Kidney epithelial cell (primary cell): ENCODE data around the gene MARCKSL1. TPM values are rescaled to one million over a fixed set of nuclear protein-coding genes. Genes with fewer than 3 reads are reported as not detected.

Source experiments
- DNase-seq: peaks from one replicate; pipeline ENCODE4 v3.0.0-alpha.2; 2010; ENCODE audit warnings: low read depth
- H3K27me3 ChIP-seq: 2 replicates; pipeline ENCODE4 v1.6.0; 2011; ENCODE audit warnings: low read length; ENCODE audit not compliant: control insufficient read depth, insufficient read depth
- H3K36me3 ChIP-seq: 2 replicates; pipeline ENCODE4 v1.5.1; 2011; ENCODE audit warnings: low read length; ENCODE audit not compliant: control insufficient read depth, insufficient read depth
- H3K4me3 ChIP-seq: 2 replicates; pipeline ENCODE4 v1.5.1; 2011; ENCODE audit warnings: low read depth, mild to moderate bottlenecking, control low read depth, low read length
- total RNA-seq: library from RNA; depleted of rRNA; stranded (reverse); fragments of >200 nt; gene quantifications from 2 replicates; pipeline ENCODE4 v1.2.3, GENCODE V29; 2015
- TF ChIP-seq, protein P1 (sequence below): IDR thresholded peaks from 2 replicates; pipeline ENCODE4 v1.5.1; 2011; ENCODE audit warnings: mild to moderate bottlenecking, moderate library complexity, low read length, control low read depth, inconsistent platforms; ENCODE audit not compliant: insufficient read depth, poor library complexity, severe bottlenecking

The MARCKSL1 gene
- total RNA-seq, 1 donor from 2014 or later: 184 TPM

- no peaks in the 10 kb centered on the region for H3K27me3 ChIP-seq
- H3K36me3 ChIP-seq: no peaks in the 10 kb centered on the region
- no peak overlapping the region for H3K4me3 ChIP-seq
- TF ChIP-seq, protein P1, sequence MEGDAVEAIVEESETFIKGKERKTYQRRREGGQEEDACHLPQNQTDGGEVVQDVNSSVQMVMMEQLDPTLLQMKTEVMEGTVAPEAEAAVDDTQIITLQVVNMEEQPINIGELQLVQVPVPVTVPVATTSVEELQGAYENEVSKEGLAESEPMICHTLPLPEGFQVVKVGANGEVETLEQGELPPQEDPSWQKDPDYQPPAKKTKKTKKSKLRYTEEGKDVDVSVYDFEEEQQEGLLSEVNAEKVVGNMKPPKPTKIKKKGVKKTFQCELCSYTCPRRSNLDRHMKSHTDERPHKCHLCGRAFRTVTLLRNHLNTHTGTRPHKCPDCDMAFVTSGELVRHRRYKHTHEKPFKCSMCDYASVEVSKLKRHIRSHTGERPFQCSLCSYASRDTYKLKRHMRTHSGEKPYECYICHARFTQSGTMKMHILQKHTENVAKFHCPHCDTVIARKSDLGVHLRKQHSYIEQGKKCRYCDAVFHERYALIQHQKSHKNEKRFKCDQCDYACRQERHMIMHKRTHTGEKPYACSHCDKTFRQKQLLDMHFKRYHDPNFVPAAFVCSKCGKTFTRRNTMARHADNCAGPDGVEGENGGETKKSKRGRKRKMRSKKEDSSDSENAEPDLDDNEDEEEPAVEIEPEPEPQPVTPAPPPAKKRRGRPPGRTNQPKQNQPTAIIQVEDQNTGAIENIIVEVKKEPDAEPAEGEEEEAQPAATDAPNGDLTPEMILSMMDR: no peak
- DNase-seq: no peak
Observed at GRCh38 chr1:32337855-32338636, 2.0 kb upstream of the MARCKSL1 start.

DNA sequence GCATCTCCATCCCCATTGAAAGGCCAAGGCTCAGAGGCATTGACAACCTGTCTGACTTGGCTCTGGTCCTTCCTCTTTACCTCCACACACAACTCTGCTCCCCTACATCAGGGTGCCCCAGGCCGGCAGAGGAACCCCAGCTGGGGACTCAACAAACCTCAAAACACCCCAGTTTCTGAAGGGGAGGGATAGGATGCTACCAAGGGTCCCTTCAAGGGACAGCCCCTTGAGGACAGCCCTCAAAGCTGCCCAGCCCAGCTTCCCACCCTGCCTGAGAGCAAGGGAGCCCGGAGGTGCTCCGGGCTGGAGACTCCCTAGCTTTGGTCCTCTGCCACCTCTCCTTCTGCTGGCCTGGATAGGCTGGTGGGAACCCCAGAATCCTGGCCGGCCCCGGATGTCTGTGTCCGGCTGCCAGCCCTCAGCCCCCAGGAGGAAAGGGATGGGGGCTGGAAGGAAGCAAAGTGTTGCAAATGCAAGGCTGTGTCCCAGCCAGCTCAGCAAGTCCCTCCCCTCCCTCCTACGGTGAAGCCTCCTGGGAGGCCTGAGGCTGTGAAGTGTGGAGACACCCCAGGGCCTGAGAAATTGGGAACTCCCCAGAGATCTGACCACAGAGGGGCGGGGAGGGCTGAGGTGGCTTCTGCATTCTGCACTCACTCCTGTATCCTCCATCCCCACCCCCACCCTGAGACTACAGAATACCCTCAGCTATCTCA is 1.1 kb upstream of the MARCKSL1 start:
- H3K4me3 ChIP-seq: no peak overlapping the region
- no peaks in the 10 kb centered on the region for H3K27me3 ChIP-seq
- H3K36me3 ChIP-seq: peaks cover 2% of the 10 kb centered on the region
- TF ChIP-seq, protein P1: no peak
- no peak for DNase-seq

- peak overlapping the region; percentile 85 for H3K4me3 ChIP-seq
- no peak for DNase-seq
- TF ChIP-seq, protein P1: no peak
- H3K27me3 ChIP-seq: no peaks in the 10 kb centered on the region
- H3K36me3 ChIP-seq: peaks cover 2% of the 10 kb centered on the region
Observed at GRCh38 chr1:32336591-32336932, 529 bp upstream of the MARCKSL1 start.

DNA sequence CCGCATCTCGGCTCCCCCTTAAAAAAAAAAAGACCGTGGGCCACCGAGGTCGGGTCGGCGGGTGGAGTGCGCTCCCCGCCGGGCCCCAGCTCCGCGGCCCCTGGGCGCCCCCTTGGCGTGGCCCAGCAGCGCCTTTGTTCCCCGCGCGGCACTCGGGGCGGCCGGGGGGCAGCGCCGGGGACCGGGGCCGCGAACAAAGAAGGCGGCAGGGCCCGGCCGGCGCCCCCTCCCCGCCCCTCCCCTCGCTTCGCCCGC is 571 bp downstream of the MARCKSL1 start:
- TF ChIP-seq, protein P1: no peak
- H3K27me3 ChIP-seq: no peaks in the 10 kb centered on the region
- no peak for DNase-seq
- H3K36me3 ChIP-seq: peaks cover 2% of the 10 kb centered on the region
- H3K4me3 ChIP-seq: peak overlapping the region; percentile 85

DNA sequence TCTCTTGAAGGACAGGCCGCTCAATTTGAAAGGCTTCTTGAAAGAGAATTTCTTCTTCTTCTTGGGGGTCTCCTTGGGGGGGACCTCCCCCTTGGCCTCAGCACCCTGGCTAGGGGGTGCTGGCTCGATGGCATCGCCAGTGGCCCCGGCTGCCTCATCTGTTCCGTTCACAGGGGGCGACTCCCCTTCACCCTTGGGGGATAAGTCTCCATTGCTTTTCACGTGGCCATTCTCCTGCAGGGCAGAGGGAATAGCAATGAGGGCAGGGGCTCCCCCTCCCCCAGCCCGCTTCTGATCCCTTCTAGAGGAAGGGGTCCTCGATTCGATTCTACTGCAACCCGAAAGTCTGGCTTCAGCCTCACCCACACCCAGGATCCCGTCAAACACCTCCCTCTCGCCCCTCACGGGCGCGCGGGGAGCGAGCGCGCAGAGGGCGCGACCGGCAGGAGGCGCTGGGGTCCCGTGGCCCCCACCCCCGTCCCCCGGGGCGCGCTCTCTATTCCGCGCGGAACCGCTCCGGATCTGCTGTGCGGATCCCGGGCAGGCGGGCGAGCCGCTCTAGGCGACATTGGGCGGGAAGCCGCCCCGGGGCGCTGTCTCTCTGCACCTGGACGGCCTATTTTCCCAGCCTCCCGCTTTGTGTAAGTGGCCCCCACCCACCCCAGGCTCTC is 1.0 kb downstream of the MARCKSL1 start:
- Histone ChIP-seq H3K4me3 (peak overlapping the region; percentile 85), H3K27me3 (no peaks in the 10 kb centered on the region), H3K36me3 (peaks cover 2% of the 10 kb centered on the region)
- no peak for DNase-seq
- TF ChIP-seq, protein P1: peak; percentile 50
